ENCODE results near the gene SPIN3.

The SPIN3 gene

DNA sequence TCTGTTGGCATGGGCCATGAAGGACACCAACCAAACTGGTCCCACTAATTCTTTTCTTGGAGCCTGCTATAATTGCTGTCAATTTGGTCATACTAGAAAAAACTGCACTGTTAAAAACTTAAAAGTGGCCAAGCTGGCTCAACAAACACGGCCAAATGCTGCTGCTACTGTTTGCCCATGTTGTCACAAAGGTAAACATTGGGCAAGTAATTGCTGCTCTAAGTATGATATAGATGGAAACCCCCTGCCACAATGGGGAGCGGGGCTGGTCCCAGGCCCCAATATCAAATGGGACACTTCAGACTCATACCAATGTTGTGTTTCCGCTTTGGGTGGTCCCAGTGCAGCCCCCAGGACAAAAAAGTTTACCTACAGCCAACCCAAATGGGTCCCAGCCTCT lies 52.1 kb downstream of the SPIN3 start:
- Mint-ChIP-seq H3K4me3 (no peak overlapping the region), H3K9me3 (peaks cover 6% of the 10 kb centered on the region), H3K36me3 (ENCODE audit: low read depth) (no peaks in the 10 kb centered on the region), H3K27me3 (no peaks in the 10 kb centered on the region), H3K27ac (no peak overlapping the region), H3K4me1 (no peaks in the 10 kb centered on the region)
- DNase-seq (no peak), ATAC-seq (no peak)

All from activated naive CD8-positive, alpha-beta T cell treated with anti-CD3 and anti-CD28 coated beads, Interleukin-2, amount 50 U/mL, for 24 hours (primary cell).